Glutamatergic neuron (in vitro differentiated cells): ENCODE data around the gene TMEM61. TPM values are rescaled to one million over a fixed set of nuclear protein-coding genes. Genes with fewer than 3 reads are reported as not detected.

Experiments
- DNase-seq: peaks from one replicate; pipeline ENCODE4 v3.0.0; 2022
- H3K27ac Mint-ChIP-seq: one replicate; pipeline ENCODE4 v1.8.0; 2020; ENCODE audit warnings: mild to moderate bottlenecking, mixed read lengths, inconsistent platforms; ENCODE audit not compliant: unreplicated experiment
- H3K27me3 Mint-ChIP-seq: one replicate; pipeline ENCODE4 v1.8.0; 2020; ENCODE audit warnings: mild to moderate bottlenecking, moderate library complexity, mixed read lengths, inconsistent platforms; ENCODE audit not compliant: unreplicated experiment
- H3K36me3 Mint-ChIP-seq: one replicate; pipeline ENCODE4 v1.8.0; 2020; ENCODE audit warnings: mild to moderate bottlenecking, mixed read lengths, inconsistent platforms; ENCODE audit not compliant: unreplicated experiment
- H3K4me1 Mint-ChIP-seq: one replicate; pipeline ENCODE4 v1.8.0; 2020; ENCODE audit warnings: mild to moderate bottlenecking, low read depth, mixed read lengths, inconsistent platforms; ENCODE audit not compliant: unreplicated experiment
- H3K4me3 Mint-ChIP-seq: one replicate; pipeline ENCODE4 v1.8.0; 2020; ENCODE audit warnings: mild to moderate bottlenecking, mixed read lengths, inconsistent platforms; ENCODE audit not compliant: unreplicated experiment
- H3K9me3 Mint-ChIP-seq: one replicate; pipeline ENCODE4 v1.8.0; 2020; ENCODE audit warnings: mild to moderate bottlenecking, moderate library complexity, mixed read lengths, inconsistent platforms; ENCODE audit not compliant: unreplicated experiment
- CTCF ChIP-seq: fragments of 200-600 bp; sonication (generic); IDR thresholded peaks from one replicate; pipeline ENCODE4 v1.5.0; 2021; ENCODE audit not compliant: partially characterized antibody, unreplicated experiment
- total RNA-seq: library from RNA; stranded (reverse); fragmentation: NEBNext Ultra II Directional; extraction: Animal tissue kit (Norgen Biotek cat#: 25700); gene quantifications from one replicate; pipeline ENCODE4 v1.2.1, GENCODE V29; 2021; ENCODE audit not compliant: unreplicated experiment

TMEM61 gene
- total RNA-seq, 1 donor from 2014 or later, result not detected

- H3K4me3 Mint-ChIP-seq, result peak overlapping the region; percentile 77
- peaks cover 8% of the 10 kb centered on the region for H3K27me3 Mint-ChIP-seq
- no peak overlapping the region for H3K27ac Mint-ChIP-seq
- TF ChIP-seq CTCF, result no peak
- DNase-seq, result no peak
- H3K9me3 Mint-ChIP-seq, result no peaks in the 10 kb centered on the region
- H3K4me1 Mint-ChIP-seq, result peaks cover 20% of the 10 kb centered on the region
- no peaks in the 10 kb centered on the region for H3K36me3 Mint-ChIP-seq
Observed at GRCh38 chr1:55038974-55039341, 58.5 kb downstream of the TMEM61 start.

GRCh38 chr1:55039342-55040082 lies 59.1 kb downstream of the TMEM61 start, which contains the start of gene PCSK9:
Gene PCSK9, plus strand, starts transcription at chr1:55039548. Its CDS starts 290 bp downstream, at chr1:55039838.
- no peaks in the 10 kb centered on the region for H3K9me3 Mint-ChIP-seq
- peak; percentile 77 for DNase-seq
- H3K4me1 Mint-ChIP-seq, result peaks cover 20% of the 10 kb centered on the region
- peaks cover 8% of the 10 kb centered on the region for H3K27me3 Mint-ChIP-seq
- no peak for TF ChIP-seq CTCF
- no peak within 1 kb of the TSS for H3K27ac Mint-ChIP-seq
- peak within 1 kb of the TSS; percentile 82 for H3K4me3 Mint-ChIP-seq
- H3K36me3 Mint-ChIP-seq, result no peaks in the 10 kb centered on the region

- Mint-ChIP-seq H3K4me3 (peak overlapping the region; percentile 82), H3K36me3 (no peaks in the 10 kb centered on the region)
Observed at GRCh38 chr1:55040083-55040932, 59.9 kb downstream of the TMEM61 start.

GRCh38 chr1:55040933-55041494 lies 60.6 kb downstream of the TMEM61 start:
- Mint-ChIP-seq H3K36me3 (no peaks in the 10 kb centered on the region), H3K9me3 (no peaks in the 10 kb centered on the region), H3K27ac (no peak overlapping the region), H3K4me1 (peaks cover 22% of the 10 kb centered on the region), H3K27me3 (peaks cover 11% of the 10 kb centered on the region), H3K4me3 (peak overlapping the region; percentile 41)
- no peak for TF ChIP-seq CTCF
- no peak for DNase-seq

More at GRCh38 chr1:55040083-55040932, 59.9 kb downstream of the TMEM61 start:
- DNase-seq, result no peak
- Mint-ChIP-seq H3K27ac (no peak overlapping the region), H3K27me3 (peaks cover 11% of the 10 kb centered on the region), H3K9me3 (no peaks in the 10 kb centered on the region), H3K4me1 (peaks cover 22% of the 10 kb centered on the region)
- no peak for TF ChIP-seq CTCF
